ENCODE results near the gene TPO.

DNA sequence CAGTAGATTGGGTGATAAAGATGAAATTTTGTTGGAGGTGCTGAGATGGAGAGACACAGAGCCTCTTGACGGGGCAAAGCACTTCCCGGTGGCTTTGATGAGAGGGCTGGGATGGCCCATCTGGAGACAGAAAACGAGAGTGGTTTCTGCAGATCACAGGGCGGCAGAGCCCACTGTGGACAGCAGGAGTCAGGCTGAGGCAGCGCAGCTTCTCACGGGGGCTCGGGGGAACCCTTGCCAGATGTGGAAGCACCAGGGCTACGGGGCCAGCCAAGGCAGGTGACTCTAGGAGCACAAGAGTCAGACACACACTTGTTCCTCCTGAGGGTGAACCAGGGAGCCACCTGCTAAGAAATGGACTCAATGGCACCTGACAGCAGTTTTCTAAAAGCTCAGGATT, 78.5 kb downstream of the TPO start:
- TF ChIP-seq, protein P1, sequence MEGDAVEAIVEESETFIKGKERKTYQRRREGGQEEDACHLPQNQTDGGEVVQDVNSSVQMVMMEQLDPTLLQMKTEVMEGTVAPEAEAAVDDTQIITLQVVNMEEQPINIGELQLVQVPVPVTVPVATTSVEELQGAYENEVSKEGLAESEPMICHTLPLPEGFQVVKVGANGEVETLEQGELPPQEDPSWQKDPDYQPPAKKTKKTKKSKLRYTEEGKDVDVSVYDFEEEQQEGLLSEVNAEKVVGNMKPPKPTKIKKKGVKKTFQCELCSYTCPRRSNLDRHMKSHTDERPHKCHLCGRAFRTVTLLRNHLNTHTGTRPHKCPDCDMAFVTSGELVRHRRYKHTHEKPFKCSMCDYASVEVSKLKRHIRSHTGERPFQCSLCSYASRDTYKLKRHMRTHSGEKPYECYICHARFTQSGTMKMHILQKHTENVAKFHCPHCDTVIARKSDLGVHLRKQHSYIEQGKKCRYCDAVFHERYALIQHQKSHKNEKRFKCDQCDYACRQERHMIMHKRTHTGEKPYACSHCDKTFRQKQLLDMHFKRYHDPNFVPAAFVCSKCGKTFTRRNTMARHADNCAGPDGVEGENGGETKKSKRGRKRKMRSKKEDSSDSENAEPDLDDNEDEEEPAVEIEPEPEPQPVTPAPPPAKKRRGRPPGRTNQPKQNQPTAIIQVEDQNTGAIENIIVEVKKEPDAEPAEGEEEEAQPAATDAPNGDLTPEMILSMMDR (conservative IDR thresholded peaks at IDR 0.05): no peak
- TF ChIP-seq EZH2 (IDR thresholded peaks at IDR 0.05; ENCODE audit: low read depth): no peak
